Measurements from ENCODE around the gene SYT15.
"Not testable (repeated sequence)": the region's sequence is repeated elsewhere in the genome, so short reads cannot be mapped to it uniquely, and the experiment has no call there.

SYT15 gene

GRCh38 chr10:46589589-46589988 lies 10.7 kb downstream of the SYT15 start:
- not testable (repeated sequence) for DNase-seq (ENCODE audit: low spot score)

DNA sequence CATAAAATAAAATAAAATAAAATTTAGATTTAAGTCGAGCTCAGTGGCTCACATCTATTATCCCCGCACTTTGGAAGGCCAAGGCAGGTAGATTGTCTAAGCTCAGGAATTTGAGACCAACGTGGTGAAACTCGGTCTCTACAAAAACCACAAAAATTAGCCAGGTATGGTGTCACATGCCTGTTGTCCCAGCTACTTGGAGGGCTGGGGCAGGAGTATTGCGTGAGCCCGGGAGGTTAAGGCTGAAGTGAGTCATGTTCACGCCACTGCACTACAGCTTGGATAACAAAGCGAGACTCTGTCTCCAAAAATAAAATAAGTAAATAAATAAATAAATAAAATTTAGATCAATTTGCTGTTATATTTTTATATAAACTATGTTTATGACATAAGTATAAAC lies 12.1 kb downstream of the SYT15 start:
- not testable (repeated sequence) for DNase-seq (ENCODE audit: low spot score)

GRCh38 chr10:46593307-46593706 lies 14.4 kb downstream of the SYT15 start:
- DNase-seq (ENCODE audit: low spot score), result not testable (repeated sequence)

DNA sequence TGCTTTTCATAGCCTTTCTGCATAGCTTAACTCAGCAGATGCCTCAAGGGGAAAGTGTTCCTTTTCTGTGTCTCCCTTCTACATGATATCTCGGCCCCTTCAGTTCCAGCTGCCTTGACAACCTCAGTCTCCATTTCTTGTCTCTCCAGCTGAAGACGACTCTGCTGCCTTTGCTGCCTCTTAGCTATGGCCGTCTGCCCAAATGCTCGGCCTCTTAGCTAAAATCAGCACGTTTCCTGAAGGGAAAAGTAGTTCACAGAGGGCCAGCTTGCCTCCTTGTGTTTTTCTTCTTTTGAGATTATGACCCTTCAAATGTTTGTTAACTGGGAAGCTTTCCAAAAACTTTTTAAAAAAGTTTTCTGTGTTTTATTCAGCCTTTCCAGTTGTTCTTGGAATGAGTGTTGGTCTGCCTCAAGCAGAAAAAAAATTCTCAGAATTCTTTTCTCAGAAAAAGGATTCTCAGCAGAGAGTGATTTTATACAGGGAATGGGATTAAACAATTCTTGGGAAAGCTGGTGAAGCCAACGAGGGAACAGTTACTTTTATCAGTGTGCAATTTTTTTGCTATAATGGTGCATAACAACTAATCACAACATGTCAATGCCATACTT lies 15.6 kb downstream of the SYT15 start:
- not testable (repeated sequence) for DNase-seq (ENCODE audit: low spot score)

GRCh38 chr10:46596570-46596969 lies 17.6 kb downstream of the SYT15 start:
- not testable (repeated sequence) for DNase-seq (ENCODE audit: low spot score)

DNA sequence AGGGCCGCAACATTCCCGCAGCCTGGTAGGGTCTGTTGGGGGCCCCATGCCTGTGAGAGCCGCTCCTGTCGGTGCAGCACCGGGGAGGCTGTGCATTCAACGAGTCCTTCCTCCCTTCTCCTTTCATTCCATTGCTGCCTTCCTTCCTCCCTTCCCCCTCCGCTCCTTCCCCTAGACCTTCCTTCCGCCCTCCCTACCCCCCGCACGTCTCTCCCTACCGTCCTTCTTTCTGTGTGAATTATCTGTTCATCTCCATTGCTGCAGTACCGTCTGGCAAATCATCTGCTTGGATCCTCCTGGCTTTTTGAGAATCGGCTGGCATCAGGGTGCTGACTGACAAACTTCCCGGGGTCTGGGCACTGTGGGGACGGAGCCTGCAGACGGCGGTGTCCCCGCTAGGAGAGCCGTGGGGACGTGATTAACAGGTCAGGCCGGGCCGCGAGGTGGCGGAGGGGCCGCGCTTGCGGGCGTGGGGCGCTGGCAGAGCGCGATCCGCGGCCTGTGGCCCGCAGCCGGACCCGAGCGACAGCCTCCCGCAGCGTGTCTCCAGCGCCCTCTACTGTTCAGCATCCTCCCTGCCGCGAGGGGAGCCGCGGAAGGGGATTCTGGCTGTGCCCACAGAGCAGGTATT lies 18.8 kb downstream of the SYT15 start:
- DNase-seq (ENCODE audit: low spot score), result not testable (repeated sequence)

GRCh38 chr10:46600516-46600915 lies 21.6 kb downstream of the SYT15 start:
- not testable (repeated sequence) for DNase-seq (ENCODE audit: low spot score)

DNA sequence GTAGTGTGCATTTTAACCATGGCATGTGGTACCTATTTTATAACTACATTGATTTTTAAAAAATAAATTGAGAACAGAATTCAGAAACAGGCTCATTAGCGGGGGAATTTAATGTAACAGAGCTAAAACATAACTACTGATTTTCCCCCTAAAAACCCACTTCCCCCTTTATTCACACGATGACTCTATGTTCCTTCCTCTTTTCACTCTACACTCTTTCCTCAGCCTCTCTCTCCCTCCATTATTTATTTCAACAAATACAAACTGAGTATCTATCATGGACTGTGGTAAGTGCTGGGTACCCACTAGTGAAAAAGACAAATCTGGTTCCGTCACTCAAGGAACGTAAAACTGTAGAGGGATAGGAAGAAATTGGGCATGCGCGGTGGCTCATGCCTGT lies 36.6 kb downstream of the SYT15 start:
- DNase-seq (ENCODE audit: low spot score), result not testable (repeated sequence)

- DNase-seq (ENCODE audit: low spot score), result not testable (repeated sequence)
Measured at GRCh38 chr10:46616227-46616626, 37.3 kb downstream of the SYT15 start.

- not testable (repeated sequence) for DNase-seq (ENCODE audit: low spot score)
Measured at GRCh38 chr10:46617134-46617533, 38.2 kb downstream of the SYT15 start.

- not testable (repeated sequence) for DNase-seq (ENCODE audit: low spot score)
Measured at GRCh38 chr10:46617913-46618312, 39.0 kb downstream of the SYT15 start.

DNA sequence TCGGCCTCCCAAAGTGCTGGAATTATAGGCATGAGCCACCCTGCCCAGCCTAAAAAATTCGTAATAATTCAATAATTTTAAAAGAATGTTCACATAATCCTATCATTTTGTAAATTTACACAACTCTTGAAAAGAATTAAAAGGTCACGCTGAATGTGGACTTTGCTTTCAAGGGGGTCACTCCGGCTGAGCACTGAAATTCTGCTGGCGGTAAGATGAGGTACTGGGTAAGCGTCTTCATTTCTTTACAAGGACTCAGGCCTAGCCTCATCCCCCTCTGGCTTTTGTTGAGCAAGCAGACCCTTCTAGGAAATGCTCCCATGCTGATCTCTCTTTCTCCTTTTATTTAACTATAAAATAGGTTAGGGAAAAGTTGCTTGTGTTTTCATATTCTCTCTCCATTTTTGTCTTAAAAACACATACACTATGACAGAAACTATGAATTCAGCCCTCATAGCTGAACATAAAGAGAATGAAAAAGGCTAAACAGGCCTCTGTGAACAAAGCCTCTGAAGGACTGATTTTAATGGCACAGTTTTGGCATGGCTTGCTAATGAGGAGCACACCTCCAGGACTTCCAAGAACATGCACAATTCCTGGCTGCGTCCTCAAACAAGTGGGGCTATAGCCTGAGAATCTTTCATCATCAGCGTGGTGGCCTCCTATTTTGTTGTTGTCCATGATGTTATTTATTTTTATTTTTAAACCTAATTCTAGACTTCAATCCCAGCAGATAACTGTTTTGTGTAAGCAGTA lies 45.1 kb downstream of the SYT15 start:
- DNase-seq (ENCODE audit: low spot score), result not testable (repeated sequence)

DNA sequence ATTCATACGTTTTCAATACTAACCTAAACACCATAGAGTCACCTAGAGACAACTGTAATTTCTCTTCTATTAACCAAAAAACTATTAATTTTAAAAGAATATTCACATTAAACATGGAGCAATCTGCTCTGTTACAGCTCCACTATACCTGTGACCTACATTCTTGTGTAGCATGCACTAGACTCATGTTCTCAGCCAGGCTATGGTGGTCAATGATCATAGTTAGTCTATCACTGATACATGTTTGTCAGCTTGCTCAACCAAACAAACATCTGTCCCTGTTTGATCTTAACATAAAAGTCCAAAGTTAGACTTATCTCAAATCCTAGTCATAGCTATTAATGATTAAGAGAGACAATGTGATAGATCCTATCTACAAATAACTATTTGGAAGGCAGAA lies 50.9 kb downstream of the SYT15 start:
- DNase-seq (ENCODE audit: low spot score), result not testable (repeated sequence)

- DNase-seq (ENCODE audit: low spot score), result not testable (repeated sequence)
Measured at GRCh38 chr10:46630816-46631215, 51.9 kb downstream of the SYT15 start.

DNA sequence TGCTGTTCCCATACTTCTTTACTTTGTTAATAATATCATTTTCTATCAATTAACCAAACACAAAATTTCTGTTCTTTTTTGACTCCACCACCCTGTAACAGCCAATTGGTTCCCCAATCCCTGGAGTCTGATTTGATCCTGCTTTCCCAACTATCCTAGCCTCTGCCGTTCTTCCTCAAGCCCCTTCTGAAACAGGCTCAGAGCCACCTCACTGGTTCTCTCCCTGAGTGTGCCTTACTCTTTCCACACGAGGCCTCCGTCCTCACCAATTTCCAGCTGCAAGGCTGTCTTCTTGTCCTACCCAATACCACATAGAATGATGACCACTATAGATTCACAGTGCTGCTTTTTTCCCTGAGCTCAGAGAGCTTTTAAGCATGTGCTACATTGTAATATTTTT lies 52.8 kb downstream of the SYT15 start:
- DNase-seq (ENCODE audit: low spot score), result not testable (repeated sequence)

- not testable (repeated sequence) for DNase-seq (ENCODE audit: low spot score)
Measured at GRCh38 chr10:46634698-46635097, 55.8 kb downstream of the SYT15 start.

DNA sequence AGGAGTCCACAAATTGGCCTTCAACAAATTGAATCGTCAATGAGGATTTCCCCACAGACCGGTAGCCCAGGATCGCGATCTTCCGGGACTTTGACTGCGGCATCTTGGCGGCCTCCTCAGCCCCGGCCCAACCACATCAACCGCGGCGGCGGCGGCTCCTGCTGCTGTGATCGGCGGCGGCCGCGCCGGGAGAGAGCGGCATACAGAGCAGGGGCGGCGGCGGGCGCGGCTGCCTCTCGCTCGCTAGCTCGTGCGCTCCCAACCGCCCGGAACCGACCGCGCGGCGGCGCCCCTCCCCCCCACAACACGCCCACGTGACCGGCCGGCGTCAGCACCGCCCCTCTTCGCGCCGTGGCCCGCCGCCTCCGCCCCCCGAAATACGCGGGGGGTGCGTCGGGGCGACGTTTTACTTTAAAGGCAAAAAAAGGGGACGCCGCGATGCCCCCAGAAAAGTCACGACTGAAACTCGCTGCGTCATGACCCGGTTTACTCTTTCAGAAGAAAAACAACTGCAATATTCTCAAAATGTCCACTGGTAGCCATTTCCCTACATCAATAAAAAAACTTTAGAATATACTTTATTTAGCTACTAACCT lies 56.5 kb downstream of the SYT15 start:
- not testable (repeated sequence) for DNase-seq (ENCODE audit: low spot score)

DNA sequence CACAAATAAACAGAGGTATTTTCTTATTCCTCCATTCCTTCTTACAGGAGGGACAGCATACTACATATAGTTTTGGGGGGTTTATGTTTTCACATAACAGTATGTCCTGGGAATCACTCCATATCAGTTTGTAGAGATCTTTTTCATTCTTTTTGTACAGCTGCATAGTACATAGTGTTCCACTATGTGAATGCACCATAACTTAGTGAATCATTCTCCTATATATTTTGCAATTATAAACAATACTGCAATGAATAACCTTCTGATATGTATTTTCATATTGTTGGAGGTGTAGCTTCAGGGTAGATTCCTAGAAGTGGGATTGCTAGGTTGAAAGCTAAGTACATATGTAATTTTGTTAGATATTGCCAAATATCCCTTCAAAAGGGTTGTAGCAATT lies 61.1 kb downstream of the SYT15 start:
- not testable (repeated sequence) for DNase-seq (ENCODE audit: low spot score)

Measured in germinal center (tissue), 1 donor.